Heart right ventricle (tissue), 16 donors: ENCODE results near the gene FAM131C. TPM values are rescaled to one million over a fixed set of nuclear protein-coding genes. Genes with fewer than 3 reads are reported as not detected.

Experiments used
- ATAC-seq, 8 donors: fragments of 200-7000 bp; cut with Tn5 transposase; one replicate each; pipeline ENCODE4 v1.9.1; 2020; ENCODE audit warnings: mild to moderate bottlenecking in 8 of 8, moderate library complexity in 8 of 8, moderate number of reproducible peaks in 1 of 8
- DNase-seq, 2 donors: peaks; one replicate each; pipeline ENCODE4 v3.0.0-alpha.2; 2020
- H3K27ac ChIP-seq, 10 donors: fragments of 200-600 bp; sonication (generic) in 2 of 10; one replicate each; pipeline versions ENCODE4 v1.5.0 to v1.8.0; 2020 to 2022; ENCODE audit warnings: mild to moderate bottlenecking in 3 of 10
- H3K27me3 ChIP-seq, 7 donors: fragments of 200-600 bp; one replicate each; pipeline ENCODE4 v1.8.0; 2021 to 2022; ENCODE audit warnings: mild to moderate bottlenecking in 2 of 7
- H3K36me3 ChIP-seq, 9 donors: fragments of 200-600 bp; sonication (generic) in 1 of 9; one replicate each; pipeline versions ENCODE4 v1.5.0 to v1.8.0; 2020 to 2022; ENCODE audit warnings: mild to moderate bottlenecking in 2 of 9
- H3K4me1 ChIP-seq, 9 donors: fragments of 200-600 bp; sonication (generic) in 1 of 9; one replicate each; pipeline versions ENCODE4 v1.5.0 to v1.8.0; 2020 to 2022; ENCODE audit warnings: mild to moderate bottlenecking in 4 of 9
- H3K4me3 ChIP-seq, 10 donors: fragments of 200-600 bp; sonication (generic) in 2 of 10; one replicate each; pipeline versions ENCODE4 v1.5.0 to v1.8.0; 2020 to 2022; ENCODE audit warnings: mild to moderate bottlenecking in 7 of 10, moderate library complexity in 2 of 10
- H3K9me3 ChIP-seq, 11 donors: fragments of 200-600 bp in 10 of 11; sonication (generic) in 2 of 11; one replicate each; pipeline versions ENCODE4 v1.5.0 to v1.8.0; 2013 to 2022; ENCODE audit warnings: mild to moderate bottlenecking in 2 of 11, control low read depth in 1 of 11, moderate library complexity in 1 of 11
- CTCF ChIP-seq, 9 donors: fragments of 200-600 bp; sonication (generic) in 2 of 9; IDR thresholded peaks; one replicate each; pipeline versions ENCODE4 v1.5.0 to v1.8.0; 2021 to 2022; ENCODE audit warnings: antibody characterized with exemption in 9 of 9, mild to moderate bottlenecking in 5 of 9, moderate library complexity in 1 of 9
- WGBS, 2 donors: extraction: QIAGEN DNeasy Blood & Tissue Kit; methylation state at CpG; one replicate each; pipeline ENCODE4 v1.1.7; 2013; ENCODE audit warnings: inconsistent platforms in 1 of 2; 5-methylcytosine and 5-hydroxymethylcytosine counted together
- intact Hi-C, 10 donors: fragments of 100-400 bp; cut with DNase I; formaldehyde crosslinking; loops; one replicate each; pipeline versions ENCODE4 v1.11.1 to v1.14.2; 2022
- polyA plus RNA-seq, 2 donors: library from polyadenylated mRNA; stranded (reverse); fragments of 200-250 nt; gene quantifications; one replicate each; pipeline ENCODE4 v1.2.3, GENCODE V29; 2013
- total RNA-seq, 10 donors: library from RNA; stranded (reverse); fragmentation: NEBNext Ultra II Directional in 3 of 10; extraction: Animal tissue kit (Norgen Biotek cat#: 25700) in 3 of 10; gene quantifications; one replicate each; pipeline versions ENCODE4 v1.2.1 to v1.2.4, GENCODE V29; 2021 to 2023
- donor health status: Arrhythmogenic right ventricular cardiomyopathy.
- donor health status: ischemic (EF 13 %, LVEDD 7.1; RV severe dilation, severe dysfunction).
- donor health status: healthy with polysubstance abuse.
- donor health status: DM: no; HTN: yes; CAD: no.
- donor health status: DM: no; HTN: no; CAD: no.
- donor health status: ischemic (EF 25% LVEDD 6.9; RV normal size, moderate dysfunction).
- donor health status: ischemic (EF 25% LVEDD 5.7; RV mildly dilated, moderate dysfunction).
- donor health status: healthy.
- donor health status: DM: yes; HTN: yes; CAD: no.
- donor health status: Ischemic cardiomyopathy.
- donor health status: ischemic (EF 35%, LVEDD 5.7; RV mildly dilated, moderate dysfunction).
- donor health status: nonischemic (EF 11% LVEDD 7.7; RV severe dilation, severe dysfunction).
- donor health status: DM: yes; HTN: yes; CAD: no.
- donor health status: PGD.
- donor health status: ischemic (EF 29% LVEDD 5.4; RV normal size, mild dysfunction).
- donor health status: nonischemic (EF 23%, LVEDD 6.1; RV moderate dilation, normal function).

The FAM131C gene
- total and polyA plus RNA-seq, 12 donors: 0.72 to 11.8 (median 2.4) TPM

GRCh38 chr1:16050328-16050727 is 23.1 kb downstream of the FAM131C start:
- Histone ChIP-seq H3K9me3 (no peaks in the 10 kb centered on the region), H3K27ac (no peak overlapping the region), H3K4me3 (no peak overlapping the region), H3K4me1 (peaks cover 0 to 8% (median 7%) of the 10 kb centered on the region in 9 donors), H3K36me3 (no peaks in the 10 kb centered on the region), H3K27me3 (peaks cover 0 to 8% (median 0%) of the 10 kb centered on the region in 7 donors)
- intact Hi-C loops: loop anchor here in 3 of 10 donors (5.0 kb wide), 2 partner anchors 43 to 258 kb away; no protein-coding TSS in a partner anchor
- DNase-seq: no peak
- 74 to 81% methylated on average over 7 of the region's 7 CpGs for WGBS, 2 donors
- TF ChIP-seq CTCF (IDR thresholded peaks at IDR 0.05): no peak
- no peak for ATAC-seq

DNA sequence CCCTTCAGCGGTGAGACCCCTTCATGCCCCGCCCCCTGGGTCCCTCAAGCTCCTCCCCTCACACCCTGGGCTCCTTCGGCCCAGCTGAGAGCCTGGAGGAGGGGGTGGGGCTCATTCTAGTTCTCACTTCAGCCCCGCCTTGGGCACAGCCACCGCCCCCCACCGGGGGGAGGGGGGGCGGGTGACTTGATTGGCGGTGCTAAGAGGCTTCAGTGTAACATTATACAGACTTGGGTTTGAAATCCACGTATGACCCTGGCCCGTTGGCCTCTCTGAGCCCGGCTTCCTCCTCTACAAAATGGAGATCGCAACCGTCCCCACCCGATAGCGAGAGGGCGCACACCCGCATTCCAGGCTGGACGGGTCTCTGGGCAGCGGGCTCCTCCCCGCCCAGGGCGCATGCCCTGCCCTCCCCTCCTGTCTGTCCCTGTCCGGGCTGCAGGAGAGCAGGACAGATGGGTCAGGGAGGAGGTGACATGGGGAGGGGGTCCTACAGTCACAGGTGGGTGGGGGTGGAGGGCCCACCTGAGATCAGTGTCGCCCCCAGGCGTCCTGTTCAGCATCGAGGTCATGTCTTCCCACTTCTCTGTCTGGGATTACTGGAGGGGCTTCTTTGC is 24.8 kb downstream of the FAM131C start:
- peak in 2 of 9 donors; percentile 8 to 20 for TF ChIP-seq CTCF (IDR thresholded peaks at IDR 0.05)
- Histone ChIP-seq H3K4me3 (peak overlapping the region; percentile 11 to 56 (median 42)), H3K27me3 (peaks cover 0 to 8% (median 0%) of the 10 kb centered on the region in 7 donors), H3K9me3 (no peaks in the 10 kb centered on the region), H3K36me3 (no peaks in the 10 kb centered on the region), H3K4me1 (peaks cover 0 to 8% (median 7%) of the 10 kb centered on the region in 9 donors), H3K27ac (peak overlapping the region in 2 of 10 donors; percentile 3 to 15)
- WGBS, 2 donors: 3% methylated on average over 24 to 25 of the region's 25 CpGs
- peak; percentile 49 to 78 (median 62) for ATAC-seq
- intact Hi-C loops: no loop called here
- peak; percentile 49 to 57 for DNase-seq

DNA sequence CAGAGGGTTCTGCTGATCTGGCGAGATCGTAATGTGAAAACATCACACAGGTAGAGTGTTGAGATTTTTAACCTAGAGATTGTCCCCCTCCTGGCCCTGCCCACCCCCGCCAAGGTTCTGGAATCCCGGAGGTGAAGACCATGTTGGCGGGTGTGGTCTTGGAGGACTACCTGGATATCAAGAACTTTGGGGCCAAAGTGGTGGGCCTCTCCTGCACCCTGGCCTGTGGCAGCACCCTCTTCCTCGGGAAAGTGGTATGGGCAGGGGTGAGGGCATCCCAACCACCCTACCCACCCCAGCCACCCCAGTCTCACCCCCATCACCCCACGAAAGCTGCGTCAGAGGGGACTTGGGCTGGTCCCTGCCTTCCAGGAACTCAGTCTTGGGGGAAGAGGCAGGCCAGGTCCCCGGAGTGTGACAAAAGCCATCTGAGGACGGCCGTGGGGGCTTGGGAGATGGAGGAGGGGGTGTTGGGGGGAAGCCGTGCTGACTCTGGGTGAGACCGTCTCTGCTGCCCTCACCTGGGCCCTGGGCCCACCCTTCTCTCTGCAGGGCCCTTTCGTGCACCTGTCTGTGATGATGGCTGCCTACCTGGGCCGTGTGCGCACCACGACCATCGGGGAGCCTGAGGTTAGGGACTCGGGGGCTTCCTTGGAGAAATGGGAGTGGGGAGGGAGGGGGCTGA is 25.5 kb downstream of the FAM131C start:
- H3K4me3 ChIP-seq: peak overlapping the region in 4 of 10 donors; percentile 25 to 56 (median 47)
- WGBS, 2 donors: 69 to 72% methylated on average over 18 to 19 of the region's 19 CpGs
- ATAC-seq: no peak

More for the DNA sequence above, 25.5 kb downstream of the FAM131C start:
- no peak for TF ChIP-seq CTCF (IDR thresholded peaks at IDR 0.05)
- intact Hi-C loops: no loop called here
- peaks cover 0 to 8% (median 0%) of the 10 kb centered on the region in 7 donors for H3K27me3 ChIP-seq
- peaks cover 0 to 8% (median 7%) of the 10 kb centered on the region in 9 donors for H3K4me1 ChIP-seq
- no peaks in the 10 kb centered on the region for H3K36me3 ChIP-seq
- no peak for DNase-seq
- H3K27ac ChIP-seq: no peak overlapping the region
- H3K9me3 ChIP-seq: no peaks in the 10 kb centered on the region
